ENCODE data around the gene RXFP1. TPM values are rescaled to one million over a fixed set of nuclear protein-coding genes. Genes with fewer than 3 reads are reported as not detected.

The RXFP1 gene
- total RNA-seq, 4 donors from 2014 or later: 0.13 TPM; not detected in 3

GRCh38 chr4:158571736-158572135 is 50.1 kb downstream of the RXFP1 start:
- TF ChIP-seq, protein P1, sequence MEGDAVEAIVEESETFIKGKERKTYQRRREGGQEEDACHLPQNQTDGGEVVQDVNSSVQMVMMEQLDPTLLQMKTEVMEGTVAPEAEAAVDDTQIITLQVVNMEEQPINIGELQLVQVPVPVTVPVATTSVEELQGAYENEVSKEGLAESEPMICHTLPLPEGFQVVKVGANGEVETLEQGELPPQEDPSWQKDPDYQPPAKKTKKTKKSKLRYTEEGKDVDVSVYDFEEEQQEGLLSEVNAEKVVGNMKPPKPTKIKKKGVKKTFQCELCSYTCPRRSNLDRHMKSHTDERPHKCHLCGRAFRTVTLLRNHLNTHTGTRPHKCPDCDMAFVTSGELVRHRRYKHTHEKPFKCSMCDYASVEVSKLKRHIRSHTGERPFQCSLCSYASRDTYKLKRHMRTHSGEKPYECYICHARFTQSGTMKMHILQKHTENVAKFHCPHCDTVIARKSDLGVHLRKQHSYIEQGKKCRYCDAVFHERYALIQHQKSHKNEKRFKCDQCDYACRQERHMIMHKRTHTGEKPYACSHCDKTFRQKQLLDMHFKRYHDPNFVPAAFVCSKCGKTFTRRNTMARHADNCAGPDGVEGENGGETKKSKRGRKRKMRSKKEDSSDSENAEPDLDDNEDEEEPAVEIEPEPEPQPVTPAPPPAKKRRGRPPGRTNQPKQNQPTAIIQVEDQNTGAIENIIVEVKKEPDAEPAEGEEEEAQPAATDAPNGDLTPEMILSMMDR (IDR thresholded peaks at IDR 0.05): no peak
- ATAC-seq (ENCODE audit: low FRiP score) (no peak), DNase-seq (ENCODE audit: low spot score) (no peak)

GRCh38 chr4:158572608-158573007 is 50.9 kb downstream of the RXFP1 start:
- DNase-seq (ENCODE audit: low spot score): no peak
- TF ChIP-seq, protein P1 (IDR thresholded peaks at IDR 0.05): no peak
- no peak for ATAC-seq (ENCODE audit: low FRiP score)

- ATAC-seq (ENCODE audit: low FRiP score): no peak
These were observed 56.8 kb downstream of the RXFP1 start for GRCh38 chr4:158578476-158578875.

GRCh38 chr4:158580064-158580463 is 58.4 kb downstream of the RXFP1 start:
- DNase-seq (ENCODE audit: low spot score) (no peak), ATAC-seq (ENCODE audit: low FRiP score) (no peak)
- TF ChIP-seq, protein P1 (IDR thresholded peaks at IDR 0.05): no peak

More at GRCh38 chr4:158578476-158578875, 56.8 kb downstream of the RXFP1 start:
- no peak for DNase-seq (ENCODE audit: low spot score)
- TF ChIP-seq, protein P1 (IDR thresholded peaks at IDR 0.05): no peak

DNA sequence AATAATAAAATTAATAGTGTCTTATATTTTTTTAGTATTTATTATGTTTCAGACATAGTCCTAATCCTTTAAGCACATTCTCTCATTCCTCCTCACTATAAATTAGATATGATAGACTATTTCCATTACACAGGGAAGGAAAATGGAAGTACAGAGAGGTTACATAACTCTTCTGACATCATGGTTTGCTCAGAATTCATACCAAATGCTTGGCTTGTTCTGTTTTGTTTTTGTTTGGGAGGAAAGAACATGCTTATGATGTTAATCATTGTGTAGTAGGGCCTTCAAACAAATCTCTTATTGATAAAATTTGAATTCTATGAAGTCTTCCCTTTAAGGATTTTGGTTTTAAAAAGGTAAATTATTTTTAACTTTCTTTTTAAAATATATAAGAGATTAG is 59.5 kb downstream of the RXFP1 start:
- TF ChIP-seq, protein P1 (IDR thresholded peaks at IDR 0.05): no peak
- DNase-seq (ENCODE audit: low spot score): no peak
- ATAC-seq (ENCODE audit: low FRiP score): no peak

- no peak for ATAC-seq (ENCODE audit: low FRiP score)
- no peak for DNase-seq (ENCODE audit: low spot score)
- TF ChIP-seq, protein P1 (IDR thresholded peaks at IDR 0.05): no peak
These were observed 65.2 kb downstream of the RXFP1 start for GRCh38 chr4:158586881-158587280.

DNA sequence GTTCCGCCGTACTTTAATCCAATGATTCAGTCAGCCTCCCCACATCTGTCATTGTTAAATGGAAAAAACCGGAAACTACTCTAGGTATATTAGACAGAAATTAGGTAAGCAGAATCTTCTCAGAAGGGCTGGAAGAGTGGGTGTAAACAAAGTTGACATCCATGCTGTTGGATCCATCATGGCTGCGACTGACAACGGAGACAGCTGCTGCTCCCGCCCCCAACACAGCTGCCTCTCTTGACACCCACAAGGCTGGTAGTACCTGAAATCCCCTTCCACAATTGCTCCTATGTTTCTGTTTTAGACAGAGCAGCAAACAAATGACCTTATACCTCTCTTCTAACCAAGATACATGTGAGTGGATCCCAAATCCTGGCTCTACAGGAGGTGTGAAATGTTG is 66.6 kb downstream of the RXFP1 start:
- TF ChIP-seq, protein P1 (IDR thresholded peaks at IDR 0.05): no peak

More for the DNA sequence above, 66.6 kb downstream of the RXFP1 start:
- DNase-seq (ENCODE audit: low spot score) (no peak), ATAC-seq (ENCODE audit: low FRiP score) (no peak)

All from omental fat pad (tissue), 4 donors.